Measurements from ENCODE around the gene MYL12B.

DNA sequence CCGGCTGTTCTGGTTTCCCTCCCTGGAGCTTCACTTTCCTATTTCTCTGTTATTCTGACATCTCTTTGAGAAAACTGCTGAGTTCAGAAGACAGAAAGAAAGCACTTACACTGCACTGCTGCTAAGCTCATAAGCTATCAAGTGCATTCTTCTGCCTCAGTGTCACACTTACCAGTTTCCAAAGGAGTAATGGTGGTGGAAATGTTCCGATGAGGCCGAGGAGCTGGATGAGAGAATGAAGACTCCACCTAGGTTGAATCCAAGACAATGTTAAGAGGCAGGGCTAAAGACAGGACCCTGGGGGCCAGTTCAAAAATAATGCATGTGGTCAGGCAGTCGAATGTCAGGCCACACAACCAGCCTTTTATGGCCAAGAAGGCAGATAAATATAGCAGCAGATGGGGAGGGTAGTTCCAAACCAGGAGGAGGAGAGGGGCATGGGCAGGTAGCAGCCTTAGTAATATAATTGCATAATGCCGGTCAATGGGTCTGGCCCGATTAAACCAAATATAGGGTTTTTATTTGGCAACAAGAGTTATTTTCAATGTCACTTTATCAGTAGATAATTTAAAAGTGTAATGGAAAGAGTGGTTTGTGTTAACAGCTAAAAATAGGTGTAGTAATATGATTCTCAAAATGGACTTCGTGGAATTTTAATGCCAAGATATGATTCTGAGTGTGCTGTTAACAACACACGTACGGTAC lies 42.1 kb upstream of the MYL12B start, which contains the start of gene MYOM1:
- TF ChIP-seq, protein P1, sequence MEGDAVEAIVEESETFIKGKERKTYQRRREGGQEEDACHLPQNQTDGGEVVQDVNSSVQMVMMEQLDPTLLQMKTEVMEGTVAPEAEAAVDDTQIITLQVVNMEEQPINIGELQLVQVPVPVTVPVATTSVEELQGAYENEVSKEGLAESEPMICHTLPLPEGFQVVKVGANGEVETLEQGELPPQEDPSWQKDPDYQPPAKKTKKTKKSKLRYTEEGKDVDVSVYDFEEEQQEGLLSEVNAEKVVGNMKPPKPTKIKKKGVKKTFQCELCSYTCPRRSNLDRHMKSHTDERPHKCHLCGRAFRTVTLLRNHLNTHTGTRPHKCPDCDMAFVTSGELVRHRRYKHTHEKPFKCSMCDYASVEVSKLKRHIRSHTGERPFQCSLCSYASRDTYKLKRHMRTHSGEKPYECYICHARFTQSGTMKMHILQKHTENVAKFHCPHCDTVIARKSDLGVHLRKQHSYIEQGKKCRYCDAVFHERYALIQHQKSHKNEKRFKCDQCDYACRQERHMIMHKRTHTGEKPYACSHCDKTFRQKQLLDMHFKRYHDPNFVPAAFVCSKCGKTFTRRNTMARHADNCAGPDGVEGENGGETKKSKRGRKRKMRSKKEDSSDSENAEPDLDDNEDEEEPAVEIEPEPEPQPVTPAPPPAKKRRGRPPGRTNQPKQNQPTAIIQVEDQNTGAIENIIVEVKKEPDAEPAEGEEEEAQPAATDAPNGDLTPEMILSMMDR (IDR thresholded peaks at IDR 0.05): no peak
- no peak for TF ChIP-seq ZFX (IDR thresholded peaks at IDR 0.05; ENCODE audit: borderline replicate concordance)

All from 22Rv1 (cell line).